ENCODE data around the gene PTPRK.
"Not testable (repeated sequence)": the region's sequence is repeated elsewhere in the genome, so short reads cannot be mapped to it uniquely, and the experiment has no call there.

PTPRK gene

DNA sequence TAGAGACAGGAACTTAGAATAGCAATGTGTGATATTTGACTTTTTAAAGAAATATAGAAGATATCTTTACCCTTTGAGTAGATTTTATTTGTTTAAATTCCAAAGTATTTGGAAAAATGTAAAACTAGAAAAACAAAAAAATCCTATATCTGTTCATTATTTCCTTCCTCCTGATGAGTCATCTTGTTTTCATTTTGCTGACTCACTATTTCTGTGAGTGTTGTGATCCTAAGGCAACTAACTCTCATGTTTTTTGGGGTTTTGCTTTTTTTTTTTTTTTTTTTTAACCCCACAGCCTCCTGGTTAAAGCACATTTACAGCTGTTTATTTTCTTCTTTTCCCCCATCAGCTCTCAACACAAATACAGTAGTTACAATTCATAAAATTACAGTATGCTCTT, 581.7 kb downstream of the PTPRK start:
- no peak for DNase-seq

- DNase-seq = no peak
These were observed 582.7 kb downstream of the PTPRK start for GRCh38 chr6:127937747-127938146.

DNA sequence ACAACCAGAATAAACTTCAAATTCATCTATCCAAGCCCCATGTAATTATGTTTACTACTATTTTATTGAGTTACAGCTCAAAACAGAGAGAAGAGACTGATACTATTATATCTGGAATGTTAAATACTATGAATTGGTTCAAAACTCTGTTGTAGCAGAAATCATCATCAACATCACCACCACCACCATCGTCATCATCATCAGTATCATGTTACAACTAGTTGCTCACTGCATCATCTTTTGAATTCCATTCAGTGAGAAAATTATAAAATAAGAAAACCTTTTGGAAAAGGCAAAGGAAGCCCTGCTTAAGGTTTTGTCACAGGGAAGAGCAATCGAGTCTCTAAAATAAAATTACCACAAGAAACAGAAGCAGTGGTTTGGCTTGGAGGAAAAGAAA, 583.3 kb downstream of the PTPRK start:
- no peak for DNase-seq

- DNase-seq = no peak
These were observed 585.4 kb downstream of the PTPRK start for GRCh38 chr6:127934956-127935355.

GRCh38 chr6:127933852-127934840, 586.3 kb downstream of the PTPRK start:
- no peak for DNase-seq

DNA sequence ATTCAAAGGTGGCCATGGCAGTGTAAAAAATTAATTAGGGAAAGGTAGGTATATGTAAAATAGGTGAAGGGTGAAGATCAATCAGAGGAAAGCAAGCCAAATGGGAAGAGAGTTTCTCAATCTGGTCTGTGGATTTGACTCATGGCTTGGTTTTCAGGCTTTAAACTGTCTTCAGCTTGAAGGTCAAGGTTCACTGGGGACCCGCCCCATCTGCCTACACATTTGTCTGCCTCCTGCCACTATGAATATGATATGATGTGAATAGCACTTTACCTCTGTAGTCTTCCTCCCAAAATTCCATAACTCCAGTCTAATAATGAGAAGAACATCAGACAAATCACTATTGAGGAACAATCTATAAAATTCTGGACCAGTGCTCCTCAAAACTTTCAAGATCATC, 587.3 kb downstream of the PTPRK start:
- DNase-seq = no peak

DNA sequence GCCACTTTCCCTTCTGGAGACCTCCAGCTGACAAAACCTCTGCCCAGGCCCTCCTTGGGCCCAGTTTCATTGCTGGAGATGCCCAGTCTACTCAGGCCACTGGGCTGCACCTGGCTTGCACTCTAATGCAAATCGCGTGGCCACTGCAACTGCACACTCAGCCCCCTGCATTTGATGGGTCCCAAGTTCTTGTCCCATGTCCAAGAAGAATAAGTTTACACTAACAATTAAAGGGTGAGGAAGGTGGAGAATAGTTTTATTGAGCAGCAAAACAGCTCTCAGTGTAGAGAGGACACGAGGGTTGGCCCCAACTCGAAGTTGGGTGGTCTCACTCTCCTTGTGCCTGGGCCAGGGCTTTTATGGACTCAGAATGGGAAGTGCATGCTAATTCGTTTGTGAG, 587.7 kb downstream of the PTPRK start:
- DNase-seq = no peak

DNA sequence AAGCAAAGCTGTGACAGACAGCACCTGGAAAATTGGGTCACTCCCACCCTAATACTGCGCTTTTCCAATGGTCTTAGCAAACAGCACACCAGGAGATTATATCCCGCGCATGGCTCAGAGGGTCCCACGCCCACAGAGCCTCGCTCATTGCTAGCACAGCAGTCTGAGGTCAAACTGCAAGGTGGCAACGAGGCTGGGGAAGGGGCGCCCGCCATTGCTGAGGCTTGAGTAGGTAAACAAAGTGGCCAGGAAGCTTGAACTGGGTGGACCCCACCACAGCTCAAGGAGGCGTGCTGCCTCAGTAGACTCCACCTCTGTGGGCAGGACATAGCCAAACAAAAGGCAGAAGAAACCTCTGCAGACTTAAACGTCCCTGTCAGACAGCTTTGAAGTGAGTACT, 594.0 kb downstream of the PTPRK start:
- not testable (repeated sequence) for DNase-seq

DNA sequence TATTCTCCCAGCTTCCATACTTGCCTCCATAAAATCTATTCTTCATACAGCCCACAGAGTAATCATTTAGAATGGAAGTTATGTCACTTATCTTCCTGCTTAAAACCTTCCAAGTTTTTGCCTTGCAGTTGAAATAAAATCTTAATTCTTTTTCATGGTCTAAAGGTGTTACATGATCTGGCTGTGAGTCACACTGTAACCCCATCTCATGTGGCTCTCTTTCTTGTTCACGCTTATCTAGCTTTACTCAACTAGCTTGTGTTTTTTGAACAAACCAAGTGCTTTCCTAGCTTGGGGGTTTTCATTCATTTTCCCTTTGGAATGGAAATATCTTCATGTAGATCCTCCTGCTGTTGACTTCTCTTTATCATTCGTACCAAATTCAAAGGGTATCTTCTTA, 596.0 kb downstream of the PTPRK start:
- DNase-seq = no peak

- DNase-seq = no peak
These were observed 596.4 kb downstream of the PTPRK start for GRCh38 chr6:127924031-127924430.

DNA sequence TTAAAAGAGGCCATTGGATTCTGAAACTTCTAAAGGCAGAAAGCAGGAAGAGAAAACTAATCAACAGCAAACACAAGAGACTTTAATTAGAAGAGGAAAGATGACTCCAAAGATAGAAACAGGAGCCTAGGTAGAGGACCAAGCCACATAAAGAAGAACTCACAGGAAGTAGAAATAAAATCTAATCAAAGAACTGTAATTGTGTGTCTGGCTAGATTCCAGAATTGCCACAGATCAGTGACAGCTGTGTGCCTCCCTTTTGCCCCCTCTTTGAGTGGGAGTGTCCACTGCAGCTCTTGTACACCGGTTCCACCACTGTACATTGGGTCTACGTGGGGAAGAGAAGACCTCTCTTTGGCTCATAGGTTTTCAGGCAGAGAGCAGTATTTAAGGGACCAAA, 597.3 kb downstream of the PTPRK start:
- no peak for DNase-seq

DNA sequence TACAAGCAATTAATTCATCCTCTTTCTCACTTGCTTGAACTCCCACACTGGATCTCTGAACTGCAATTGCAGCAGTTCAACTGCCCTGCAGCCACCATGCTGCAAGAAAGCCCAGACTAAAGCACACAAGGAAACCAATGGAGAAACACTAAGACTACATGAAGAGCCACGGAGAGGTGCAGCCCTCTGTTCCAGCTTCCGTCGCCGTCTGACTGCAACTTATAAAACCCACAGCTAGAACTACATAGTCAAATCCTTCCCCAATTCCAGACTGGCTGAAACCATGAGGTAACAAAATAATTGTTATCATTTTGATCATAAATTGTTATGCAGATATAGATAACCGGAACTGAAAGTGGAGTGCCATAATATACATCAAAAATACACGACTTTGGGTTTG, 598.4 kb downstream of the PTPRK start:
- no peak for DNase-seq

GRCh38 chr6:127920804-127921203, 599.6 kb downstream of the PTPRK start:
- no peak for DNase-seq

Data from NCI-H1048 (cell line).